Activated CD4-positive, CD25-positive, alpha-beta regulatory T cell treated with anti-CD3 and anti-CD28 coated beads, Interleukin-2, amount 50 U/mL, for 24 hours (primary cell): ENCODE results near the gene HOXB6.

Source experiments
- ATAC-seq, 2 donors: fragments of 150-1000 bp; cut with Tn5 transposase; one replicate each; pipeline ENCODE4 v1.10.0; 2021; ENCODE audit warnings: mild to moderate bottlenecking in 1 of 2, moderate library complexity in 1 of 2

The HOXB6 gene

DNA sequence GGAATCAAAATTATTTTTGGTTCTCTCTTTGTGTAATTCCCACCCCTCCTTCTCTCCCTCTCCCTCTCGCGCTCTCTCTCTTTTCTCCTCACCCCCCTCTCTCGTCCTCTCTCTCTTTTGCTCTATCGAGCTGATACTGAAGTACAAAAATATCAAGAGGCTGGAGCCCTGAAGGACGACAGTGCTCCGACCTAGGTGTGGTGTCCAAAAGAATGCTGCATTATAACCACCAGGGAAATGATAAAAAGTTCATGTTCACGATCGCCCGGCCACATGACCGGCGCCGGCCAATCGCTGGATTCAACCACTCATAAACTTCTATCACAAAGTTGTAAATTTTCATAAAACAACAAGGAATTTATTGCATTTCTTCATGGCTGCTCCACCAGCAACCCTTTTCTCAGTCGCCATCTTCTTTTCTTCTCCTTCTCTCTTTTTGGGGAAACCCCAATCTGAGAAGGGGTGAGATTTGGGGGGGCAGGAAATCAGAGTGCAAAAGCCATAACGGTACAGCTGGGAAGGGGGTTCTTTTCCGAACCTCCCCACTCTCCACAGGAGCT is at the start of gene HOXB6:
Gene HOXB6, minus strand, starts transcription at position 217 of the 560 bp plus-strand sequence. CDS start 6,836 bp downstream, outside the sequence.
- ATAC-seq, result no peak

GRCh38 chr17:48649741-48650140 is 45.0 kb upstream of the HOXB6 start:
- no peak for ATAC-seq

GRCh38 chr17:48647963-48648245 is 43.1 kb upstream of the HOXB6 start:
- ATAC-seq, result no peak

GRCh38 chr17:48647103-48647962 is 42.5 kb upstream of the HOXB6 start:
- ATAC-seq, result peak in 1 of 2 donors; percentile 19

GRCh38 chr17:48646183-48647102 is 41.7 kb upstream of the HOXB6 start:
- peak; percentile 49 to 67 for ATAC-seq

GRCh38 chr17:48645639-48646182 is 40.9 kb upstream of the HOXB6 start:
- ATAC-seq, result no peak

- ATAC-seq, result no peak
Observed at GRCh38 chr17:48644910-48645557, 40.2 kb upstream of the HOXB6 start.

GRCh38 chr17:48644159-48644558 is 39.4 kb upstream of the HOXB6 start:
- no peak for ATAC-seq

DNA sequence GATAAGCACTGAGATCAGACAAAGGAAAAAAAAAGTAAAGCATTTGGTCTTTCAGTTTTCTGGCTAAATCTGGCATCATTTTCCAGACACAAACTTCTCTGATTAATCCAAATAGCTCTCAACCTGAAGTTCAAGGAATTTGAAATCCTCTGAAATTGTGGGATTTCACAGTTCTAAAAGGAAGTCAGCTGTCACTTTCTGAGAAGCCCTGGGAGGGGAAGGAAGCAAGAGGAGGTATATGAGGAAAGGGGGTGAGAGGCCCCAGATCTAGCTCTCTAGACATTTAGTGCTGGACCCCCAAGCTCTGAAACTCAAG is 38.9 kb upstream of the HOXB6 start:
- ATAC-seq, result no peak

GRCh38 chr17:48642843-48643696 is 38.3 kb upstream of the HOXB6 start:
- ATAC-seq, result no peak

DNA sequence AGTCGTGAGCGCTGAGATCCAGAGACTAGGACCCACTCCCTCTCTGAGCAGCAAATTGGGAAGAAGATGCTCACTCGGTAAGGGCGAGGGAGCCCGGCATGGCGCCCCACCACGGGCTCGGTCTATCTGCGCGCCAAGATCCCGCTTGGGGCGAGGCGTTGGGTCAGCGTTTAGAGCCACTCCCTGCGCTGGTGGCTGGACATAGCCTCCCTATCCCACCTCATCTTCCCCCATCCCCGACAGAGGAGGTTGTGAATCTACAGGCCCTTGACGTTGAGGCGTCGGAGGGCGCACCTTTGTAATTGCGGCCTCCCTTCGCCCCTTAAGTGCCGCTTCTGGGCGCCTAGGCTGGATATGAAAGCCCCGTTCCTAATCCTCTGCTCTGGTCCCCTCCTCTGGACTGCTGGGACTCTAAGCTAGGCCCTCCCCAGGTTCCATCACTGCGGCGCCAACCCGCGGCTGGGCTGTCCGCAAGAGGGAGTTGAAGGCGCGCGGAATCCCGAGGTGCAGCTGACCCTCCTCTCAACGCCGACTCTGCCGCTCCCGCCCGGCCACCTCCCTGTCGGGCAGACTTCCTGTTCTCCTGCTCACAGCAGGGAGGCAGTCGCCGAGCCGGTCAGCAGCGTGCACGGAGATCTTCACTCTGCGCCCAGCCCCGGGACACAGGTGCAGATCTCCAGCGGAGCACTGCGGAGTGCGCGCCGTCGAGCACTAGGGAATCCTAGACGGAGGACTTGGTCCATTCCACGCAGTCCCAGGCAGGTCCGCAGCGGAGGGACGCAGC is 37.5 kb upstream of the HOXB6 start:
- no peak for ATAC-seq

DNA sequence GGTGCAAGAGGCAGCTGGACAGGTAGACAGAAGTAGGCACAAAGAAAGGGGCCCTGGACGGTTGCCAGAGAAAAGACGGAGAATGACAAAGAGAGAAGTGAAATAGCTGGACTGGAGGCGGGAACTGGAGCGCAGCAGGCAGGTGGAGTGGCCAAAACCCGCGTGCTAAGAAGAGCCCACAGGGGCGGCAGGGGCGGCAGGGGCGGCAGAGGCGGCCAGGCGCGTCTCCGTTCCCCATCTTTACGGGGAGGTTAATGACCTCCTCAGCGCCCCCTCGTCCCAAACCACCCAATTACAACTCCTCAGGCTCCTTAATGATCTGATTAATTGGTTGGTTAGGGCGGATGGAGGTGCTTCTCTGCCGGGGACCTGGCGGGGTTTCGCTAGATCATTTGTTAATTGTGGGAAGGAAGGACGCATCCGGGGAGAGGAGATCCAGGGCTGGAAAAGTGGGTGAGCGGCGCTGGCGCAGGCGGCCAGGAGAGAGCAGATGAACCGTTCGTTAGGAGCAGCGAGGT is 36.8 kb upstream of the HOXB6 start:
- no peak for ATAC-seq

- ATAC-seq, result no peak
Observed at GRCh38 chr17:48640858-48641180, 36.0 kb upstream of the HOXB6 start.

DNA sequence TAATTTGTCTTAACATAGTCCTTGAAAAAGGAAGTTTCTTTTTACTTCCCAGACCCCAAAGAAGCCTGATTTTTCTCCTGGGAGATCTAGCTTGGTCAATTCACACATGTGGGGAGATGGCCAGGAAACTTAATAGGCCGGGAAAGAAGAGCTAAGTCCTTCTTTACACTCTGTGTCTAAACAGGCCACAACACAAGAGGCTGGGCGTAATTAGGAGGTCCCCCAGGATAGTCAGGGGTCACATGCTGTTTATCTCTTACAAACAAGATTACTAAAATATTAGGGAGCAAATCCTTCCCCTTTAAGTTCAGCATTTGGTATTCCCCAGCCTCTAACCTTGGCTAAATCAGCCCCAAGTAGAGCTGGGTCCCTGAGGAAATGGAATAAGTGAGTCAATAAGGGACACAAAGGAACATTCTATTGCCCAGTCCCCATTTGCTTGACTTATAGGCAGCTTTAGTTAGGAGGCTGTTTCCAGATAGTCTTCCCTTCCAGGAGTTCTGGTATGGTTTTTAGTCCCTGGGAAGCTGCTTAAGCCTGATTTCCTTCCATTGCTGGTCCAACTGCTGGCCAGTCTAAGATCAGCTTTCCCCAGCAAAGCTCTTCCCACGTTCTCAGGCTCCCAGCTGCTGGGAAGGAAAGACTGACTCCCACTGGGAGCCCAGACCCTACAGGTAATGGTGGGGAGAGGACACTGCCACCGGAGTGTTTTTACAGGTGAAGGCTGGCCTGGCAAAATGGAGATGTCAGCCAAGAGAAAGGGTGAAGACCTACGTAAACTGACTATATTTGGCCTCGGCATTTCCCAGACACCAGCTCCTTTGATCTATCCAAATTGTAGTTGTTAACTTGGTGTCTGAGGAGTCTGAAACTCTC is 35.4 kb upstream of the HOXB6 start:
- ATAC-seq, result no peak

- no peak for ATAC-seq
Observed at GRCh38 chr17:48639136-48639535, 34.4 kb upstream of the HOXB6 start.

GRCh38 chr17:48637323-48638260 is 32.8 kb upstream of the HOXB6 start:
- ATAC-seq, result no peak

DNA sequence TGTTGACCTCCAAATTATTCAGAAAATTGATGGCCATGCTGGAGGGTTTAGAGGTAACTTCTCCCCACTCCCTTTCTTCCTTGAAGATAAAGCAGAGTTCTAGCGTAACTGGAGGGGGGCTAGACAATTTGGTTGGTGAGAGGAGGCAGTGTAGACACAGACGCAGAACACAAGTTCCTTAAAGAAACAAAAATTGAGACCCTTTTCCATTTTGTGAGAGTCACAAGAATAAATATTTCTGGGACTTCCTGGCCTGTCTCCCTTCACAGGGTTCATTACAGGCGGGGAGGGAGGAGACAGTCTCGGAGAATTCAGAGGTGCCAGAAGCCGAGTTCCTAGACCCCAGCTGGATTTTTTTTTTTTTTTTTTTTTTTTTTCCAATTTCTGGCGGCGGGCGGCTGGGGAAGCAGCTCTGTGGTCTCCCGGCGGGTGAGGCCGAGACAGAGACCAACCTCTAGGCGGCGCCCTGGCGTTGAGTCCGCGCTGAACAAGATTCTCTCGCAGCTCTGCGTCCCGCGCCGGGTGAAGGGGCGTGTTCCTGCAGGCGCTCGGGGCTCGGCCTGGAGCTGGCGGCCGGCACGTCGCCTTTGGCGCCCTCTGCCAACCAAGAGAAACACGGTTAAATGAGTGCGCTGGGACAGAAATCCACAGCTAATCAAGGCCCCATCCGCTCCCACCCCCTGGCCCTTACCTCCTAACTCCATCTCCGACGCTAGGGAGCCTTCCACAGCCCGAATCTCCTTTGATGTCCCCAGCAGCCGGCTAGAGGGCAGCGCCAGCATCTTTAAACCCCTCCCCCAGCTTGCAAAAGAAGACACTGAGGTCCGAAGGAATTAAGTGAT is 31.6 kb upstream of the HOXB6 start:
- ATAC-seq, result peak in 1 of 2 donors; percentile 79
